H9 (cell line): Measurements from ENCODE around the gene CELF4. TPM values are rescaled to one million over a fixed set of nuclear protein-coding genes. Genes with fewer than 3 reads are reported as not detected.

Experiments used
- DNase-seq: peaks from one replicate; pipeline ENCODE4 v3.0.0-alpha.2; 2017
- H2AFZ ChIP-seq: one replicate; pipeline ENCODE4 v1.6.1; 2013; ENCODE audit warnings: mild to moderate bottlenecking, low read length, control low read depth, moderate library complexity
- H2AK5ac ChIP-seq: 2 replicates; pipeline ENCODE4 v1.6.1; 2013; ENCODE audit warnings: low read length, control low read depth, mixed read lengths; ENCODE audit not compliant: insufficient read length
- H2BK120ac ChIP-seq: one replicate; pipeline ENCODE4 v1.6.1; 2013; ENCODE audit warnings: low read depth, mild to moderate bottlenecking, low read length, control low read depth, inconsistent platforms; ENCODE audit not compliant: poor library complexity, severe bottlenecking
- H2BK12ac ChIP-seq: 2 replicates; pipeline ENCODE4 v1.6.1; 2013; ENCODE audit warnings: low read length, control low read depth, mixed read lengths, low read depth; ENCODE audit not compliant: insufficient read length
- H2BK15ac ChIP-seq: 2 replicates; pipeline ENCODE4 v1.6.1; 2013; ENCODE audit warnings: low read depth, low read length, control low read depth
- H2BK20ac ChIP-seq: one replicate; pipeline ENCODE4 v1.6.1; 2013; ENCODE audit warnings: low read depth, mild to moderate bottlenecking, low read length, control low read depth, inconsistent platforms; ENCODE audit not compliant: poor library complexity, severe bottlenecking
- H2BK5ac ChIP-seq: 2 replicates; pipeline ENCODE4 v1.6.1; 2013; ENCODE audit warnings: low read length, control low read depth, mixed read lengths; ENCODE audit not compliant: insufficient read length
- H3K14ac ChIP-seq: 2 replicates; pipeline ENCODE4 v1.6.1; 2013; ENCODE audit warnings: low read length, control low read depth; ENCODE audit not compliant: insufficient read depth
- H3K18ac ChIP-seq: 2 replicates; pipeline ENCODE4 v1.6.1; 2013; ENCODE audit warnings: low read depth, mild to moderate bottlenecking, mixed read lengths, low read length, control low read depth; ENCODE audit not compliant: insufficient read length
- H3K23ac ChIP-seq: 2 replicates; pipeline ENCODE4 v1.6.1; 2013; ENCODE audit warnings: low read length, control low read depth, mixed read lengths, low read depth; ENCODE audit not compliant: insufficient read length
- H3K23me2 ChIP-seq: 2 replicates; pipeline ENCODE4 v1.6.1; 2013; ENCODE audit warnings: low read depth, mild to moderate bottlenecking, mixed read lengths, low read length, control low read depth; ENCODE audit not compliant: insufficient read length, poor library complexity, severe bottlenecking
- H3K27ac ChIP-seq: 2 replicates; pipeline ENCODE4 v1.5.1; 2013; ENCODE audit warnings: low read length, control low read depth, mixed read lengths, low read depth; ENCODE audit not compliant: insufficient read length
- H3K27me3 ChIP-seq: 2 replicates; pipeline ENCODE4 v1.6.1; 2013; ENCODE audit warnings: low read length, control low read depth, inconsistent platforms; ENCODE audit not compliant: insufficient read depth
- H3K4ac ChIP-seq: 2 replicates; pipeline ENCODE4 v1.6.1; 2013; ENCODE audit warnings: low read depth, mild to moderate bottlenecking, control low read depth, inconsistent platforms, low read length, moderate library complexity
- H3K4me1 ChIP-seq: 2 replicates; pipeline ENCODE4 v1.6.1; 2013; ENCODE audit warnings: low read length, control low read depth, inconsistent platforms; ENCODE audit not compliant: insufficient read depth
- H3K4me2 ChIP-seq: 2 replicates; pipeline ENCODE4 v1.6.1; 2013; ENCODE audit warnings: low read length, control low read depth, mixed read lengths; ENCODE audit not compliant: insufficient read length, insufficient read depth
- H3K56ac ChIP-seq: 2 replicates; pipeline ENCODE4 v1.6.1; 2013; ENCODE audit warnings: low read depth, mild to moderate bottlenecking, mixed read lengths, low read length, control low read depth; ENCODE audit not compliant: insufficient read length
- H3K79me1 ChIP-seq: 2 replicates; pipeline ENCODE4 v1.6.1; 2013; ENCODE audit warnings: low read depth, mild to moderate bottlenecking, moderate library complexity, low read length, control low read depth, inconsistent platforms; ENCODE audit not compliant: insufficient read depth, poor library complexity, severe bottlenecking
- H3K79me2 ChIP-seq: 2 replicates; pipeline ENCODE4 v1.6.1; 2013; ENCODE audit warnings: low read length, control low read depth, inconsistent platforms; ENCODE audit not compliant: insufficient read depth
- H3K9ac ChIP-seq: 2 replicates; pipeline ENCODE4 v1.6.1; 2013; ENCODE audit warnings: low read length, control low read depth, mixed read lengths; ENCODE audit not compliant: insufficient read length; ENCODE audit errors: extremely low read depth
- H3K9me3 ChIP-seq: one replicate; pipeline ENCODE4 v1.6.1; 2013; ENCODE audit warnings: low read depth, low read length, inconsistent platforms; ENCODE audit not compliant: control insufficient read depth
- H3T11ph ChIP-seq: one replicate; pipeline ENCODE4 v1.6.1; 2013; ENCODE audit warnings: mild to moderate bottlenecking, low read length, control low read depth, inconsistent platforms
- H4K20me1 ChIP-seq: one replicate; pipeline ENCODE4 v1.6.1; 2013; ENCODE audit not compliant: control insufficient read depth, insufficient read length, insufficient read depth
- H4K5ac ChIP-seq: 2 replicates; pipeline ENCODE4 v1.6.1; 2013; ENCODE audit warnings: low read depth, mild to moderate bottlenecking, mixed read lengths, low read length, control low read depth; ENCODE audit not compliant: insufficient read length
- H4K8ac ChIP-seq: replicated peaks from 2 replicates; pipeline ENCODE4 v1.6.1; 2013; ENCODE audit warnings: low read length, control low read depth, mixed read lengths, low read depth; ENCODE audit not compliant: insufficient read length
- H4K91ac ChIP-seq: 2 replicates; pipeline ENCODE4 v1.6.1; 2013; ENCODE audit warnings: low read depth, mild to moderate bottlenecking, moderate library complexity, mixed read lengths, low read length, control low read depth; ENCODE audit not compliant: insufficient read length
- H3K27ac Mint-ChIP-seq, 3 experiments: 2 replicates in 2 of 3; 3 replicates in 1 of 3; pipeline ENCODE4 v1.8.0; 2020 to 2021; ENCODE audit warnings: mixed read lengths in 3 of 3, mild to moderate bottlenecking in 1 of 3, moderate library complexity in 1 of 3
- H3K27me3 Mint-ChIP-seq: 2 replicates; pipeline ENCODE4 v1.8.0; 2021; ENCODE audit warnings: low read depth, mild to moderate bottlenecking, moderate library complexity, mixed read lengths
- H3K36me3 Mint-ChIP-seq, 3 experiments: 2 replicates in 2 of 3; 3 replicates in 1 of 3; pipeline ENCODE4 v1.8.0; 2020 to 2021; ENCODE audit warnings: low read depth in 3 of 3, mixed read lengths in 3 of 3; ENCODE audit not compliant: insufficient read depth in 1 of 3
- H3K4me1 Mint-ChIP-seq, 2 experiments: 2 replicates each; pipeline ENCODE4 v1.8.0; 2020; ENCODE audit warnings: mixed read lengths in 2 of 2
- H3K4me3 Mint-ChIP-seq, 2 experiments: 2 replicates in 1 of 2; 3 replicates in 1 of 2; pipeline ENCODE4 v1.8.0; 2020 to 2021; ENCODE audit warnings: mild to moderate bottlenecking in 2 of 2, mixed read lengths in 2 of 2, moderate library complexity in 1 of 2
- H3K9me3 Mint-ChIP-seq, 2 experiments: 2 replicates in 1 of 2; 3 replicates in 1 of 2; pipeline ENCODE4 v1.8.0; 2020; ENCODE audit warnings: mild to moderate bottlenecking in 2 of 2, mixed read lengths in 2 of 2, moderate library complexity in 1 of 2
- CTCF ChIP-seq: fragments of 200-600 bp; sonication (generic); conservative IDR thresholded peaks from 3 replicates; pipeline ENCODE4 v1.8.0; 2021; ENCODE audit warnings: antibody characterized with exemption, mild to moderate bottlenecking
- WGBS: extraction: QIAGEN DNeasy Blood & Tissue Kit; methylation state at CpG from one replicate; pipeline ENCODE4 v1.1.7; 2013; ENCODE audit warnings: missing lambda C conversion rate, low lambda C conversion rate, mixed read lengths; ENCODE audit not compliant: insufficient read length; ENCODE audit errors: extremely low coverage; 5-methylcytosine and 5-hydroxymethylcytosine counted together
- total RNA-seq: library from RNA; stranded (reverse); gene quantifications from 2 replicates; pipeline ENCODE4 v1.2.1, GENCODE V29; 2021

The CELF4 gene
- total RNA-seq, 1 experiment from 2014 or later, result 1.1 TPM

- Histone ChIP-seq H3K79me2 (no peaks in the 10 kb centered on the region), H2AK5ac (no peak overlapping the region), H2AFZ (no peak overlapping the region), H3K27me3 (peaks cover 7% of the 10 kb centered on the region; the same call in 1 of the 2 replicates), H4K20me1 (no peaks in the 10 kb centered on the region), H3K14ac (no peak overlapping the region), H2BK20ac (no peak overlapping the region), H3K4ac (no peak overlapping the region), H3K23me2 (no peaks in the 10 kb centered on the region), H2BK5ac (no peak overlapping the region), H4K8ac (no peak overlapping the region), H4K91ac (no peak overlapping the region), H3K23ac (no peak overlapping the region), H2BK15ac (no peak overlapping the region), H3T11ph (no peak overlapping the region), H3K4me2 (peak overlapping the region; percentile 42), H3K79me1 (no peaks in the 10 kb centered on the region), H3K18ac (no peak overlapping the region), H2BK12ac (no peak overlapping the region), H3K56ac (no peak overlapping the region), H4K5ac (no peak overlapping the region), H2BK120ac (no peak overlapping the region), H3K4me1 (no peaks in the 10 kb centered on the region; the same call in 1 of the 2 replicates), H3K9ac (no peak overlapping the region), H3K27ac (no peak overlapping the region), H3K9me3 (no peaks in the 10 kb centered on the region)
- Mint-ChIP-seq H3K4me1 (peaks cover 17 to 26% of the 10 kb centered on the region in 2 experiments), H3K9me3 (peaks cover 14 to 16% of the 10 kb centered on the region in 2 experiments), H3K36me3 (peaks cover 4 to 9% (median 7%) of the 10 kb centered on the region in 3 experiments; a peak in 6 of 7 replicates), H3K27ac (no peak overlapping the region), H3K4me3 (peak overlapping the region; percentile 52 to 72), H3K27me3 (peaks cover 98% of the 10 kb centered on the region)
- DNase-seq, result peak; percentile 97
- no CpG with 5 or more reads among the region's 59 CpGs for WGBS
- peak; percentile 28; the same call in 1 of the 3 replicates for TF ChIP-seq CTCF
Observed at GRCh38 chr18:37393945-37394609, 171.5 kb downstream of the CELF4 start.
